GM21526 (cell line): Measurements from ENCODE around the gene TUFT1.
"Not testable (repeated sequence)": the region's sequence is repeated elsewhere in the genome, so short reads cannot be mapped to it uniquely, and the experiment has no call there.

ENCODE experiments used
- ATAC-seq: cut with Tn5 transposase; IDR thresholded peaks from one replicate; pipeline ENCODE4 v1.9.1; 2021; ENCODE audit warnings: moderate library complexity; ENCODE audit not compliant: unreplicated experiment, low FRiP score

Gene TUFT1

DNA sequence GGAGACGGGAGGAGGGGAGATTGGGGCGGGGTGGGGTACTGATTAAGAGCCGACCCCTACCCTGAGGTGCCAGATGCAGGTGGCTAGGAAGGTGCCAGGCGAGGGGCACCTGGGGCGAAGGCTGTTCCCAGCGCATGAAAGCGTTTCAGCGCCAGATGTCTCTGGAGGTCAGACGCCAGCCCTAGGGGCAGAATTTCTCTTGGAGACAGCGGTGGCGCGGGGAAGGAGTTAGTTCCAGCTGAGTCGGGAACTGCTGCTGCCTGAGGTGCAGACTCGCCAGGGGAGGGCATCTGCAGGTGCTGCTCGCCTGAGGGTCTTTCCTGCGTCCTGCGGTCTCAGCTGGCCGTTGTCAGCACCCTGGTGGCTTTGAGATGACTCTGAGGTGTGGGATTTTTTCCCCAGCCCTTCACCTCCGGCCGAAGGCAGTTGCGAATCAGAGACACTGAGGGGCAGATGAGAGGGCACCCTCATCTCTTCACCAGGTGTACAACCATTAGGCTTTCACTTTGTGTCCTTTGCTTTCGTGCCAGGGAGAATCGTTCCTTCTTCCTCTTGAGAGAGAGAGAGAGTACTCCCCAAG, 28.4 kb upstream of the TUFT1 start:
- ATAC-seq, result no peak

DNA sequence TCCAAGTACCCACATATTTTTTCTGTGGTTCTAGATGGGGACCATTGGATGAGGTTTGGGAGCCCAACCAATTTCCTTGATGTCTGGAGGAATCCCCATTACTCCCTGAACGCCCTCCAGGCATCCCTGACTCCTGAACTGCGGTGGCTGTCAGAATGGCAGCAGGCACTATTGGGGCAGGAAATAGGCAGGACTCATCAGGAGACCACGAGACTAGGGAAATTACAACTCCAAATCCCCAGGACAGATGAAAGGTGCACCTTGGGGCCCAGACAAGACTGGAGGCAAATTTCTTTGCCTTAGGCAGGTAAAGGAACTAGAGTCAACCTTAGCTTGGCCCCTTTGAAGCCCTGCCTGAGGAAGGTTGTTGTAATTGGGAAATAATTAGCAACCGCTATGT, 27.8 kb upstream of the TUFT1 start:
- ATAC-seq, result no peak

DNA sequence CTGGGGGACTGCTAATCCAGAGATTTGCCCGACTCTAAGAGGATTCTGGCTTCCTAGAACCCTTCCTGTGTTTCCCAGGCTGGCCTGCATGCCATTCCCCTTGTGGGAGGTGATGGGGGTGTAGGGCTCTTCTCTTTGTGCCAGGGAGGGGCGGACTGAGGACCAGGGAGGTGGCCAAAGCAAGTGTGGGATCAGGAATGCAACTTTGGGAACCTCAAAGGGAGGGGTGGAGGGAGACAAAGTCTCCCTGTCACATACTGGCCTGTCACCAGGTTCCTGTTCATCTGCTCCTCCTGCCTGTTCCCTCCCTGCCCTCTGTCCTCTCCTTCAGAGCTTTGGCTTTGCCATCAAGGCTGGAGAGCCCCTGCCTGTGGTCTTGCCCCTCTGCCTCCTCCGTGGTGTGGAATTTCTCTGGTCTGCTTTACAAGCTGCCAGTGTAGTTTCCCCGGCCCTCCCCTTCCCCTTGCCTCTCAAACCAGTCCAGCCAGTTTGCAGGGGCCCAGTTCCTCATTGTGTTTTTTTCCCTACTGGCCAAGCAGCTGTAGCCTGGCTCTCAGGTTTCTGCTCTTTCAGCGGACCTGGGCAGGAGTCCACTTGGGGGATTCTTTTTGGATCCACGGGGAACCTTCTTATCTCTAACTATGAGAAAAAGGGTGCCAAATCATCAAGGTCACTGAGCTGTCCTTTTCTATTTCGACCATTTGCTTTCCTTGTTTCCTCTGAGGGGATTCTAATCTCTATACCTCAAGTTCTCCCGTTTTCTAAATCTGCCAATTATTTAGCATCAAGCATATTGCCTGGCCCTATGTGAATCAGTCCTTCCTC, 27.1 kb upstream of the TUFT1 start:
- ATAC-seq, result no peak

DNA sequence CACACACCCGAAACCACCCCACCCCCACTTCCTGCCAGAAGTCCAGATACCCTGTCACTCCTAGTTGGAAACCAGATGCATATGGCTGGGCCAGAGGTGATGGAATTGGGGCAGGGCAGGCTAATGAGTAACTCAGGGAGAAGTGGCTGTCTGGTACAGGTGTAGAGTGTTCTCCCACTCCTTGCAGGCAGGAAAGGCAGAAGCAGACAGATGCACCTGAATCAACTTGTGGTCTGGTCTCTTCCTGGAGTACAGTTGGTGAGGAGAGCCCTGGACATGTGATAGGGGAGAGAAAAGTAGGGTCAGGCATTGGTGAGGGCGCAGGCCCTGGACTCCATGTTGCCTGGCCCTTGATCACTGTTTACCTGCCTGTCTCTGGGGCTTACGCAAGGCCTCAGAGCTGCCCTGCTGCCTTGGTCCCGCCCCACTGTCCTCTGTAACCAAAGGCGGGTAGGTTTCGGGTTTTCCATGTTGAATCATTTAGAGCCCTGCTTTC, 26.4 kb upstream of the TUFT1 start:
- ATAC-seq, result no peak

DNA sequence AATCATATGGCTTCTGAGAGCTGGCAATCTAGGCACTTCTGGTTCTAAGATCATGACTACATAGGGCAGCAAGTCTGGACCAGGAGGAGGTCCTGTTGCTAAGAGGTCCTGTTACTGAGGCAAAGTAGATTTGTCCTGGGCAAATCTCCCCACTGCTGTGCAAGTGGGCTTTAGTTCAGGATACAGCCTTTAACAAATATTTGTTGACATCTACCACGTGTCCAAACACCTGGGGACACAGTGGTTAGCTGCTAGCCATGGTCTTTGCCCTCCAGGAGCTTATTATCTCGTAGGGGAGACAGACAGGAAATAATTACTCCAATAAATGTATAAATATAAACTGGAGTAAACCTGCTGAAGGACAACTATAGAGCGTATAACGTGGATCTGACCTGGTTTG, 25.7 kb upstream of the TUFT1 start:
- no peak for ATAC-seq

DNA sequence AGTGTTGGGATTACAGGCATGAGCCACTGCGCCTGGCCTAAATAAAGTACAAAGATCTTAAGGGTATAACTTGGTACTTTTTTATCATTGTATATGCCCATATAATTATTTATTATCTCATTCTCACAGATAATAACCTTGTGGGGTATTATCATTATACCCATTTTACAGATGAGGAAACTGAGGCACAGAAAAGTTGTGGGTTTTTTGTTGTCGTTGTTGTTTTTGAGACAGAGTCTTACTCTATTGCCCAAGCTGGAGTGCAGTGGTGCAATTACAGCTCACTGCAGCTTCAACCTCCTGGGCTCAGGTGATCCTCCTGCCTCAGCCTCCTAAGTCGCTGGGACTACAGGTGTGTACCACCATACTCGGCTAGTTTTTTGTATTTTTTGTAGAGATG, 24.8 kb upstream of the TUFT1 start:
- no peak for ATAC-seq

DNA sequence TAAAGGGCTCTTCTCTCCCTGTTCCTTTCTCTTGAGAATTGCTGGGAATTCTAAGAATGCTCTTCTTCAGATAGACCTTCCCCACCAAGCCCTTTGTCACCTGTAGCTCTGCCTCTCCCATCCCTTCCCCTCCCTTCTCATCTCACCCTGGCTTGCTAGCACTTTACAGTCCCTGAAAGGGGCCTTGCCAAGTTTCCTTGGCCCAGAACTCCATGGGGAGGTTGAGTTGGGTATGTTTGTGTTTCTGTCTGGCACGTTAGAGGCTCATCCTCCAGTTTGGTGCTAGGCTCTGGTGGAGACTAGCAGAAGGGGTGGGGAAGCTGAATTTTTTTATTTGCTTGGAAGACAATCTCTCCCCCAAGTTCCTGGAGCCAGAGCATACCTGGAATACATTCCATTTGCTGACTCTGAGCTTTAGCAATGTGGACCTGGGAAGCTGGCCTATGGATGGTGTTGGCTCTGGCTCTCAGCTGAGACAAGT, 24.0 kb upstream of the TUFT1 start:
- ATAC-seq, result no peak

DNA sequence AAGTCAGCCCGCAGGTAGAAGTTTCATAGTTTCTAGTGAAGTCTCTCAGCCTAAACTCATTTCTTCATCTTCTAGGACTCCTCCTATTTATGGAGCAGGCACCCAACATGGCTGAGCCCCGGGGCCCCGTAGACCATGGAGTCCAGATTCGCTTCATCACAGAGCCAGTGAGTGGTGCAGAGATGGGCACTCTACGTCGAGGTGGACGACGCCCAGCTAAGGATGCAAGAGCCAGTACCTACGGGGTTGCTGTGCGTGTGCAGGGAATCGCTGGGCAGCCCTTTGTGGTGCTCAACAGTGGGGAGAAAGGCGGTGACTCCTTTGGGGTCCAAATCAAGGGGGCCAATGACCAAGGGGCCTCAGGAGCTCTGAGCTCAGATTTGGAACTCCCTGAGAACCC, 21.7 kb upstream of the TUFT1 start:
- no peak for ATAC-seq

DNA sequence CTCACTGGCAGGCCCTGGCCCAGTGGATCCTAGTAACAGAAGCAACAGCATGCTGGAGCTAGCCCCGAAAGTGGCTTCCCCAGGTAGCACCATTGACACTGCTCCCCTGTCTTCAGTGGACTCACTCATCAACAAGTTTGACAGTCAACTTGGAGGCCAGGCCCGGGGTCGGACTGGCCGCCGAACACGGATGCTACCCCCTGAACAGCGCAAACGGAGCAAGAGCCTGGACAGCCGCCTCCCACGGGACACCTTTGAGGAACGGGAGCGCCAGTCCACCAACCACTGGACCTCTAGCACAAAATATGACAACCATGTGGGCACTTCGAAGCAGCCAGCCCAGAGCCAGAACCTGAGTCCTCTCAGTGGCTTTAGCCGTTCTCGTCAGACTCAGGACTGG, 21.2 kb upstream of the TUFT1 start:
- ATAC-seq, result no peak

DNA sequence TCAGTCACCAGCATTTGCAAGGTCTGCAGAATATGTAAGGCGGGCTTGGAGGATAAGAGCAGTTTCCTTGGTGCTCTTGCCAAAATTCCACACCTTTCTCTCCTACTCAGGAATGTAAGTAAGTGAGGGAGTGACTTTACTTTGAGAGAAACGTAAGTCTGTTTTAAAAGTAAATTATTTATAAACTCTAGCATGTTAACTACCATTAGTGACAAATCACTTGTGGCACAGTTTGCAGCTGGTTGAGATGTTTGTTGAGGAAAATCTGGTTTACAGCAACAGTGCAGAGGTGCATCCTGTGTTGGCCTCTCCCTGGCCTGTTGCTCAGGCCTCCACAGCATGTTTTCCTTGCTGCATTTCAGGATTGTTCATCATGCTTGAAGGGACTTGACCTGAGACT, 20.4 kb upstream of the TUFT1 start:
- ATAC-seq, result no peak

DNA sequence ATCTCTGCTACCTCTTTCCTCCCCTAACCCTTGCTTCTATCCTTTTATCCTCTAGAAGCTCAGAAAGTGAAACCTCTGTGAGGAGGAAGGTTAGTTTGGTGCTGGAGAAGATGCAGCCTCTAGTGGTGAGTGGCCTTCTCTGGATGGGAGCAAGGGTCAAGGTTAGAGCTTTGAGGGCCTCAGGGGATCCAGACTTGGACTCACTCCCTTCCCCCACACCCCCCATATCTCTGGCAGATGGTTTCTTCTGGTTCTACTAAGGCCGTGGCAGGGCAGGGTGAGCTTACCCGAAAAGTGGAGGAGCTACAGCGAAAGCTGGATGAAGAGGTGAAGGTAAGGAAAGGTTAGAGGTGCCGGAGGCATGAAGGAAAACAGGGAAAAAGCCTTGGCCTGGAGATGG, 19.8 kb upstream of the TUFT1 start:
- ATAC-seq, result no peak

DNA sequence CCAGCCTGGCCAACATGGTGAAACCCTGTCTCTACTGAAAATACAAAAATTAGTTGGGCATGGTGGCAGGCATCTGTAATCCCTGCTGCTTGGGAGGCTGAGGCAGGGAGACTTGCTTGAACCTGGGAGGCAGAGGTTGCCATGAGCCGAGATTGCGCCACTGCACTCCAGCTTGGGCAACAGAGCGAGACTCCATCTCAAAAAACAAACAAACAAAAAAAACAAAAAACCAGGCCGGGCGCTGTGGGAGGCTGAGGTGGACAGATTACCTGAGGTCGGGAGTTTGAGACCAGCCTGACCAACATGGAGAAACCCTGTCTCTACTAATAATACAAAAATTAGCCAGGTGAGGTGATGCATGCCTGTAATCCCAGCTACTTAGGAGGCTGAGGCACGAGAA, 17.7 kb upstream of the TUFT1 start:
- ATAC-seq, result not testable (repeated sequence)

DNA sequence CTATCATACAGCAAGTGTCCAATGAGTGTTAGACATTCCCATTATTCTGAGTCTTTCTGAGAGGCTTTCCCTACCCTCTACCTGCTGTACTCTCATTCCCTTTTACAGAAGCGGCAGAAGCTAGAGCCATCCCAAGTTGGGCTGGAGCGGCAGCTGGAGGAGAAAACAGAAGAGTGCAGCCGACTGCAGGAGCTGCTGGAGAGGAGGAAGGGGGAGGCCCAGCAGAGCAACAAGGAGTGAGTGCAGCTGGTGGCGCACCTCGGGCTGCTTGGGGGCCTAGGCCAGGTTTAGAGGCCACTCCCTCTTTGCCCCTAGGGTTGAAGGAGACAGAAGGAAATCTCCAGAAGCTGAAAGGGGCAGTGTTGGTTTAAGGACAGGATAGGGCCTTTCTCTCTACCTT, 16.8 kb upstream of the TUFT1 start:
- ATAC-seq, result no peak

DNA sequence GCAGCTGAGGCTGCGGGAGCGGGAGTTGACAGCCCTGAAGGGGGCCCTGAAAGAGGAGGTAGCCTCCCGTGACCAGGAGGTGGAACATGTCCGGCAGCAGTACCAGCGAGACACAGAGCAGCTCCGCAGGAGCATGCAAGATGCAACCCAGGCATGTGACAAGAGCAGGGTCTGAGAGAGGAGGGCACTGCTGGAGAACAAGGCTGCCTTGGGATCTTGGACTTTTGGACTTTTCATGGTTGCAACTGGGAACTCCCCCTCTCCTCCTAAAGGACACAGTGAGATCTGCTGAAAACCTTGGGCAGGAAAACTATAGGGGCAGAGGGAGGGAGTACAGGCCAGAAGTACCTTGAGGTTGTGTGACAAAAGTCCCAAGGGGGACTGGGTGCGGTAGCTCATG, 15.4 kb upstream of the TUFT1 start:
- no peak for ATAC-seq

DNA sequence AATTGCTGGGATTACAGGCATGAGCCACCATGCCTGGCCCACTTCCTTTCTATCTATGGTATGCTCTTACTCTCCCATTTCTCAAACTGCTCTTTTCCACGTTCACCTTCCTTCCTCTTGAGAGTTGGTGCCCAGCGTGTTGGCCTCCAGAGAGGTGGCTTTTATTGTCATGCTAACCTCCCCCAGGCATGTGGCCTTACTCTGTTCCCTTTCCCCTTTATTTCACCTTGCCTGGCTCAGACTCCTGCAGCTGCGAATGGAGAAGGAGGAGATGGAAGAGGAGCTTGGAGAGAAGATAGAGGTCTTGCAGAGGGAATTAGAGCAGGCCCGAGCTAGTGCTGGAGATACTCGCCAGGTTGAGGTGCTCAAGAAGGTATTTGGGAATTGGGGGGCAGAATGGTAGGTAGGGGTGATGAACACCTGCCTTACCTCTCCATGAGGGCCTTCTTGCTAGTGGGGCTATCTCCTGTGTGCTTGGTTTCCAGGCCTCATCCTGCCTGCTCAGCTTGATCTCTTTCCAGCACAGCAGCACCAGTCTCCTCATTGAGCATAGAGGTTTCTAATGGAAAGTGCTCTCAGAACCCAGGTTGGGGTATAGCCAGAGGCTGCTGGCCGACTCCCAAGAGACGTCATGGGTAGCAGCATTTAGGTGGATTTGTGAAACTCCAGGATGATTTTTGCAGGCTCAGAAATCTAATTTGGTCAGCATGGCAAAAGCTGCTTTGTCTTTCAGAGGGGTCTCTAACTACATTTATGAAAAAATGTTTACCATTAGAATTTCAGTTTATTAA, 13.2 kb upstream of the TUFT1 start:
- no peak for ATAC-seq

DNA sequence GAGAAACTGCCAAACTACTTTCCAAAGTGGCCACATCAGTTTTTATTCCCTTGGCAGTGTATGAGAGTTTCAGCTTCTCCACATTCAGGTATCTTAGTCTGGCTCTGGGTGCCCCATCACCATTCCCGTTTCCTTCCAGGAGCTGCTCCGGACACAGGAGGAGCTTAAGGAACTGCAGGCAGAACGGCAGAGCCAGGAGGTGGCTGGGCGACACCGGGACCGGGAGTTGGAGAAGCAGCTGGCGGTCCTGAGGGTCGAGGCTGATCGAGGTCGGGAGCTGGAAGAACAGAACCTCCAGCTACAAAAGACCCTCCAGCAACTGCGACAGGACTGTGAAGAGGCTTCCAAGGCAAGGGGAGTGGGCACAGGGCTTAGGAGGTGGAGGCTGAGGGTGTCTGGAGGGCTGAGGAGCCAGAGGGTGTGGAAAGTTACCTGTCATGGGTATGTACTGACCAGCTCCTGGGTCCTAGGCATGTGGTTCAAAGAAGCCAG, 10.9 kb upstream of the TUFT1 start:
- no peak for ATAC-seq

DNA sequence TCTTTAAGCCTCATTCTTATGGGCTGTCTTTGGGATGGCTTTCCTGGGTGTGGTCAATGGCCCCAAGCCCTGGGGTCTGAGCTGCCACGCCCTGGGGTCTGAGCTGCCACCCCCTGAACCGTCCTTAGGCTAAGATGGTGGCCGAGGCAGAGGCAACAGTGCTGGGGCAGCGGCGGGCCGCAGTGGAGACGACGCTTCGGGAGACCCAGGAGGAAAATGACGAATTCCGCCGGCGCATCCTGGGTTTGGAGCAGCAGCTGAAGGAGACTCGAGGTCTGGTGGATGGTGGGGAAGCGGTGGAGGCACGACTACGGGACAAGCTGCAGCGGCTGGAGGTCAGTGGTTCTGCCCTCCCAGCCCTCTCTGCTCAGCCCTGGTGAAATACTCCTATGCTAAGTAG, 10.3 kb upstream of the TUFT1 start:
- ATAC-seq, result no peak

DNA sequence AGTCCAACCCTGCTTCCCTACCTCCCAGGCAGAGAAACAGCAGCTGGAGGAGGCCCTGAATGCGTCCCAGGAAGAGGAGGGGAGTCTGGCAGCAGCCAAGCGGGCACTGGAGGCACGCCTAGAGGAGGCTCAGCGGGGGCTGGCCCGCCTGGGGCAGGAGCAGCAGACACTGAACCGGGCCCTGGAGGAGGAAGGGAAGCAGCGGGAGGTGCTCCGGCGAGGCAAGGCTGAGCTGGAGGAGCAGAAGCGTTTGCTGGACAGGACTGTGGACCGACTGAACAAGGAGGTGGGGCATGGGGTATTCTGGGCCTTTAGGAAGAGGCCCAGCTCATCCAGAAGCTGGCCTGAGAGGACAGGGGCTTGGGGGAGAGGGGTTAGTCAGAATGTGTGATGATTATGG, 9.6 kb upstream of the TUFT1 start:
- no peak for ATAC-seq

DNA sequence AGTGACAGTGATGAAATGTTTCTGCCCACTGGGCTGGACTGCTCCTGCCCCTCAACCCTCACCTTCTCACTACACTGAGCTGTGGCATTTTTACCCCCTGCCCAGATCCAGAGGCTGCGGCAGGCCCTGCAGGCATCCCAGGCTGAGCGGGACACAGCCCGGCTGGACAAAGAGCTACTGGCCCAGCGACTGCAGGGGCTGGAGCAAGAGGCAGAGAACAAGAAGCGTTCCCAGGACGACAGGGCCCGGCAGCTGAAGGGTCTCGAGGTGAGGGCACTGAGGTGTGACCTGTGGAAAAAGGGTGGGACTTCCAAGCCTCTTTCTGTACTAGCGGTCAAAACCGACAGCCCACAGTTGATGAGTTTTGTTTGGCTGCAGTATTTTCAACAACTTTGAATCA, 6.2 kb upstream of the TUFT1 start:
- no peak for ATAC-seq

DNA sequence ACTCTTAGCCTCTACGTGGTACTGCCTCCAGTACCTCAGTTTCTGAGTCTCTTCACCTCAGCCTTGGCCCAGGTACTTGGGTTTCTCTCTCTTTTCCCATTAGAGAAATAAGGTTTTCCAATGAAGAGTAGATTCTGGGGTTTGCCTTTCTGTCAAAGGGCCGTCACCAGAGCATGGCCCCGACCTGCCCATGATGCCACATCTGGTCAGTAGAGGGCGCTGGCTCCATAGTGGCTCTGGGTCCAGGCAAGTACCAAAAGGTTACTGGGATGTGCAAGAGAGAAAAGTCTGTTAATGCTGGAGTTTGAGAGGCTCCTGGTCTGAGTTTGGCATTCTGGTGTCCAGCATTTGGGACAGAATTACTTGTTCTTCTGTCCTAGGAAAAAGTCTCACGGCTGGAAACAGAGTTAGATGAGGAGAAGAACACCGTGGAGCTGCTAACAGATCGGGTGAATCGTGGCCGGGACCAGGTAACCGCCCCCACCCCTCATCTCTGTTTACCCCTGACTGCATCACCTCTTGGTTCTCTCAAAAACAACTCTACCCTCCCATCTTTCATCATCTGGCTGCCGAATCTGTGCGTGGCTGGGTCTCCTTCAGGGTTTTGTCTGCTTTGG, 5.3 kb upstream of the TUFT1 start:
- no peak for ATAC-seq
